Mucosa of rectum (tissue), 2 donors: Measurements from ENCODE around the gene OR5AP2.
"Not testable (repeated sequence)": the region's sequence is repeated elsewhere in the genome, so short reads cannot be mapped to it uniquely, and the experiment has no call there.

Experiments
- H3K27ac ChIP-seq, 2 donors: one replicate each; pipeline ENCODE4 v1.7.0; 2013; ENCODE audit warnings: inconsistent platforms in 2 of 2, low read depth in 2 of 2, low read length in 2 of 2
- H3K27me3 ChIP-seq, 2 donors: one replicate each; pipeline ENCODE4 v1.7.0; 2013; ENCODE audit warnings: low read length in 2 of 2; ENCODE audit not compliant: control insufficient read depth in 2 of 2, insufficient read depth in 2 of 2
- H3K36me3 ChIP-seq, 2 donors: one replicate each; pipeline ENCODE4 v1.7.0; 2013; ENCODE audit warnings: low read length in 2 of 2; ENCODE audit not compliant: control insufficient read depth in 2 of 2, insufficient read depth in 2 of 2
- H3K4me1 ChIP-seq, 2 donors: one replicate each; pipeline ENCODE4 v1.7.0; 2013; ENCODE audit warnings: low read length in 2 of 2, mild to moderate bottlenecking in 1 of 2; ENCODE audit not compliant: control insufficient read depth in 2 of 2, insufficient read depth in 2 of 2
- H3K4me3 ChIP-seq, 2 donors: one replicate each; pipeline ENCODE4 v1.7.0; 2013; ENCODE audit warnings: low read length in 2 of 2
- H3K9ac ChIP-seq, 2 donors: one replicate each; pipeline ENCODE4 v1.7.0; 2013; ENCODE audit warnings: low read length in 2 of 2, low read depth in 1 of 2, mild to moderate bottlenecking in 1 of 2
- H3K9me3 ChIP-seq, 2 donors: one replicate each; pipeline ENCODE4 v1.7.0; 2013; ENCODE audit warnings: low read length in 2 of 2; ENCODE audit not compliant: control insufficient read depth in 2 of 2
- donor health status: healthy.
- donor health status: Normal muscosa, but diverticular disease.

The OR5AP2 gene

DNA sequence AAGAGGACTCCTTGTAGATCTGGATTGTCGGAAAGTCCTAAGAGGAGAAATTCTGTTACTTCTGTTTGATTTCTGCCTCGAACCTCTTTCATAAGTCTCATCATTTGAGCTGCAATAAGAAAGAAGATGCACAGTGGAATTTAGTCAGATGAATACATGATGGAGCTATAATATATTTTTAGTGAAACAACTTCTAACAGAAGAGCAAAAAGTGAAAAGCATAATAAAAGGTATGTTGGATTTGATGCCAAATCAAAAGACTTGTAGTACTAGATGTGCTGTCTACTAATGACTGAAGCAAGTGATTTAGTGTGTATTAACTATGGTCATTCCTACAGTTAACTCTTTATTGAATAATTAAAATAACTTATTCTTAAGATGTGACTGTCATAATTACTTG is at the start of gene OR5AP2:
Gene OR5AP2 (minus strand): TSS at position 101 of the 400 bp plus-strand sequence. CDS start 0 bp downstream, at position 101.
- H3K27me3 ChIP-seq = no peaks in the 10 kb centered on the region
- H3K27ac ChIP-seq = no peak within 1 kb of the TSS
- no peak within 1 kb of the TSS for H3K9ac ChIP-seq
- no peak within 1 kb of the TSS for H3K4me3 ChIP-seq
- no peaks in the 10 kb centered on the region for H3K4me1 ChIP-seq
- no peaks in the 10 kb centered on the region for H3K36me3 ChIP-seq
- no peaks in the 10 kb centered on the region for H3K9me3 ChIP-seq

DNA sequence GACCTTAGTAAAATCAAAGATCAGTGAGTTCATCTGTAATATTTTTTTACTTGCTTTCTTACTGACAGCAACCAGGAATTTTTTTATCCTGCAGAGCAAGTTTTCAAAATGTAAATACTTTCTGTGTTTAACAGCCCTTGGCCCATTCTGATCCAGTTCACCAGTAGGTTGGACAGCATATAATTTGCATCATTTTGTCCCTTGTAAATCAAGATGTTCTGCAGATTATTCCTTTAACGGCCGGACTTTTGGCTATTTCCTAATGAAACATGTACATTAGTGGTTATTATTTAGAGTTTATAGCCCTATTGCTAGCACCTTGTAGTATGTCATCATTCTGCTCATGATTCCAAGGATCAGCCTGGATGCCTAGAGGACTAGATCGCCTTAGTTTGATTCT is 48.9 kb upstream of the OR5AP2 start:
- H3K9ac ChIP-seq, H3K36me3 ChIP-seq, H3K27ac ChIP-seq, H3K4me3 ChIP-seq, H3K27me3 ChIP-seq, H3K4me1 ChIP-seq, H3K9me3 ChIP-seq: not testable (repeated sequence)

DNA sequence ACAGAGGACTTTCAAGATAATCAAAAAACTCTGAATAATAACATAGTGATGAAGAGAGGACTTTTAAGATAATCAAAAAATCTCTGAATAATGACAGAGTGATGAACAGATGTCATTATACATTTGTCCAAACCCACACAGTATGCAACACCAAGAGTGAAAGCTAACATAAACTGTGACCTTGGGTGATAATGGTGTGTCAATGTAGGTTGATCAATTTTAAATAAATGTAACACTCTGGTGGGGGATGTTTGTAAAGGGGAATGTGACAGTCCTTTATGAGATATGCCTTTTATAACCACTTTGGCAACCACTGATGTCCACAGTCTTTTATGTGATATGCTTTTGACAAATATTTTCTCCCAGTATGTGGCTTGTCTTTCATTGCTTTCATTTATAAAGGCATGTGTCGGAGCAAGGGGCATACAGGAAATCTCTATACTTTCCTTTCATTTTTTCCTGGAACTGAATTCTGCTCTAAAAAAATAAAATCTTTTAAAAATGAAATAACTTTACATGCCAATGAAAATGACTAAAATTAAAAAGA is 46.4 kb upstream of the OR5AP2 start:
- no peaks in the 10 kb centered on the region for H3K36me3 ChIP-seq
- H3K9ac ChIP-seq = no peak overlapping the region
- H3K4me1 ChIP-seq = peaks cover 0 to 3% of the 10 kb centered on the region in 2 donors
- no peak overlapping the region for H3K4me3 ChIP-seq
- no peaks in the 10 kb centered on the region for H3K27me3 ChIP-seq
- no peak overlapping the region for H3K27ac ChIP-seq
- H3K9me3 ChIP-seq = no peaks in the 10 kb centered on the region

DNA sequence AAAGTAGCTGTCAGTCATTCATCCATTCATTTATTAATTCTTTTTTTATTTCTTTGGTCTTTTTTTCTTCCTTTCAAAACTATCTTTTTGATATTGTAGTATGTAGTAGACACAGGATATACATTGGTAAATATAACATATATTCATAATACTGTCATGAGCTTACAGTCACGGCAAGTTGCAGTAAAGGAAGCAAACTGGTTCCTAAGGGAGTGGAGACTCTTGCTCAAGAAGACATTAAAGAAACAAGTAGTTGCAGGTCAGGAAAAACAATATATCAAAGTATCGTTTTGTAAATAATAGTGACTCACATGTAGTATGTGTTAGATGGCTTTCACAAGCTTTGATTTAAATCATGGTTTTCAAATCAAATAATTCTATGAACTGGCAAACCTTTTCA is 28.7 kb upstream of the OR5AP2 start:
- Histone ChIP-seq H3K27ac (no peak overlapping the region), H3K4me3 (no peak overlapping the region)

DNA sequence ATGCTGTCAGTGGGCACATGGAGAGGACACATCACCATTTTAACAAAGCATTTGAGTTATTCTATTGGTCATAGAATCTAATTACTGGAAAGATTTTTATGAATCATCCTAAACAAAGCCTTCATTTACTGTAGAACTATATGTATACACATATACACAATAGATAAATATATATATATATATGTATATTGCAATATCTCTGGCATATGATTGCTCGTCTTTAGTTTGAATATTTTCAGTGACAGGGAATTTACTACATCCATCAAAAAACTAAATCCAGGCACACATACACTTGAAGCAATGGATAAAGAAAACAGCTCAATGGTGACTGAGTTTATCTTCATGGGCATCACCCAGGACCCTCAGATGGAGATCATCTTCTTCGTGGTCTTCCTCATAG is 21.1 kb upstream of the OR5AP2 start, which contains the start of gene OR5AR1:
Gene OR5AR1 (plus strand): TSS at position 301 of the 400 bp plus-strand sequence. CDS start 0 bp downstream, at position 301.
- Histone ChIP-seq H3K27ac (no peak within 1 kb of the TSS), H3K27me3 (no peaks in the 10 kb centered on the region), H3K9ac (no peak within 1 kb of the TSS), H3K36me3 (no peaks in the 10 kb centered on the region), H3K4me1 (no peaks in the 10 kb centered on the region), H3K9me3 (no peaks in the 10 kb centered on the region), H3K4me3 (no peak within 1 kb of the TSS)

More for the DNA sequence above, 28.7 kb upstream of the OR5AP2 start:
- H3K27me3 ChIP-seq = no peaks in the 10 kb centered on the region
- H3K9me3 ChIP-seq = no peaks in the 10 kb centered on the region
- no peaks in the 10 kb centered on the region for H3K4me1 ChIP-seq
- no peaks in the 10 kb centered on the region for H3K36me3 ChIP-seq
- no peak overlapping the region for H3K9ac ChIP-seq

DNA sequence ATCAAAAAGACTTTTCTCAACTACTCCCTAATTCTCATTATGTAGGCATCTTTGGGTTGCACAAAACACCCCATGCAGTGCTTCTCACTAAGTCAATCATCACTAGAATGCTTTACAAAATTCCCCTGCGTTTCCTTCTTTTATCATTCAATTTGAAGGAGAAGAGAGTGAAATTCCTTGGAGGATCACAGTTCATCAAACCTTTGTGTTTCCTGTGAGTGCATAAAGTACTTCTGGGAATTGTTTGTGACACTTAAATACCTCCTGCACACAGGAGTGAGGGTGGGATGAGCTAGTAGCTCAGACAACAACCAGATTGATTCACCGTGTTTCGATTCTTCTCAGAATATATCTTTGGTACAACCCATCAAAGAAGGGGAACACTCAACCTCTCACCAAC is 17.5 kb upstream of the OR5AP2 start:
- no peak overlapping the region for H3K27ac ChIP-seq
- H3K4me3 ChIP-seq = no peak overlapping the region
- H3K9ac ChIP-seq = no peak overlapping the region
- H3K36me3 ChIP-seq = no peaks in the 10 kb centered on the region
- H3K27me3 ChIP-seq = no peaks in the 10 kb centered on the region
- H3K9me3 ChIP-seq = no peaks in the 10 kb centered on the region
- H3K4me1 ChIP-seq = no peaks in the 10 kb centered on the region

DNA sequence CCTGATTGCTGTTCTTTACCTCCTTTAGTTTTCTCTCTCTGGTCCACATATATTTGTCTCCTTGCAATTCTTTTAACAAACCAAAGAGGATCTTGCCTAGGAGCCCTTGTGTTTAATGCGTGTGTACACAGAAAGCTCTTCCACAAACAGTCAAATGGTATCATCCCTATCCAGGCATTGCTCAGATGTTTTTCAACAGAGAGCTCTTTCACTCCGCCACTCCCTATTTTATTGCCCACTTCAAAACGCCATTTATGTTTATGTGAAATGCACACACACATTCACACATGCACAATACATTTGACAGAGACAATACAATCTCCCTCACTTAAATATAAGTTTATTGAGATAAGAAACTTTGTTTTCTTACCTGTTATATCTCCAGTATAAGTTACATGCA is 4.7 kb downstream of the OR5AP2 start:
- no peaks in the 10 kb centered on the region for H3K27me3 ChIP-seq
- H3K27ac ChIP-seq = no peak overlapping the region
- no peaks in the 10 kb centered on the region for H3K36me3 ChIP-seq
- no peaks in the 10 kb centered on the region for H3K4me1 ChIP-seq
- H3K4me3 ChIP-seq = no peak overlapping the region
- no peak overlapping the region for H3K9ac ChIP-seq
- no peaks in the 10 kb centered on the region for H3K9me3 ChIP-seq

DNA sequence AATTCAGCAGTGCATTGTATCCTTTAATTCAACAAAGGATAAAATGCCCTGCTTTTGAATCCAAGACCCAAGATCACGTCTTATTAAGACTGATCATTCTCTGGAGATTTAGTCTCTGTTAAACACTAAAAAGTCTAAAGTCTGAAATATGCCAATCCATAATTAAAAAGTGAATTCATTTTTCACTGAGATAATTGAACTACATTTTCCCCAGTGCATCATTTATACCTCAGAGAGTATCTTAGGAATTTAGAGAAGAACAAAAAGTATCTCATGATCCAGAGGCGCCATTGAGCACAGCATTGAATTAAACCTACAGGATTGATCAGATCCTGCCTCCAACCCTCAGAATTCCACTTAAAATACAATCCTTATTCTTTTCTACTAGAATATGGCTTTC is 5.4 kb downstream of the OR5AP2 start:
- no peak overlapping the region for H3K27ac ChIP-seq
- no peaks in the 10 kb centered on the region for H3K4me1 ChIP-seq
- H3K36me3 ChIP-seq = no peaks in the 10 kb centered on the region
- H3K4me3 ChIP-seq = no peak overlapping the region
- H3K27me3 ChIP-seq = no peaks in the 10 kb centered on the region
- H3K9ac ChIP-seq = no peak overlapping the region
- H3K9me3 ChIP-seq = no peaks in the 10 kb centered on the region

DNA sequence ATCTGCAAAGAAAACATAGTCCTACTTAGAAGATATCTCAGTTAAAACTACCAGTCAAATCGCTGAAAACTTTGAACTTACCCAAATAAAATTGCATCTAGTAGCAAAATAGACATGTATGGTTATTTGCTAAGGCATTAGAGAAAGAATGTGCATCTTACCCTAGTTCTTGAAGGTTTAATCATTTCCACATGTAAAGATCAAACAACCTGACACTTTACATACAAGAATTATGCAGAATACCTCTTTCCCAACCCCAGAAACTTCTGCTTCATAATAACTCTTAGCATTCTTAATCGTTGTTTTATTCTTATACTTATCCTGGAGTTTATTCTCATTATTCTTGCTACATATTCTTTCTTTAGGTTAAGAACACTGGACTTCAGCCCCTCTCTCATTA is 9.9 kb downstream of the OR5AP2 start:
- Histone ChIP-seq H3K9ac (no peak overlapping the region), H3K27ac (no peak overlapping the region), H3K9me3 (no peaks in the 10 kb centered on the region), H3K4me3 (no peak overlapping the region), H3K36me3 (no peaks in the 10 kb centered on the region), H3K4me1 (no peaks in the 10 kb centered on the region), H3K27me3 (no peaks in the 10 kb centered on the region)

DNA sequence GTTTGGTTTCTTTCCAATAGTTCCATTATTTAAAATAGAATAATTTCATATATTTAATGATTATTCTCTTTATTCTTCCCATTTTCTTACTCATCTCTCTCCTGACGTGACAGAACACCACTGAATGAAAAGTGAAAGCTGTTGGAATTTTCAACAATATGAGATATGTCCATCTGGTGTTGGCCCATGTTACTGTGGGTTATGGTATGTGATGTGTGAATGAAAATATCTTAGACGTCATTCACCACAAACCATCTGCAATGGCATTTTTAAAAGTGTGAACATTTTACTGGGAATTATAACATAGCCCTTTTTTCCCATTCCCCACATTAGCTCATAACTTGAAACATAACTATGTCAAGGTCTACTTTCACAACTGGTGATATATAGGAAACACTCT is 16.3 kb downstream of the OR5AP2 start:
- Histone ChIP-seq H3K9me3 (no peaks in the 10 kb centered on the region), H3K9ac (no peak overlapping the region), H3K4me1 (no peaks in the 10 kb centered on the region), H3K27me3 (no peaks in the 10 kb centered on the region), H3K36me3 (no peaks in the 10 kb centered on the region), H3K4me3 (no peak overlapping the region), H3K27ac (no peak overlapping the region)

DNA sequence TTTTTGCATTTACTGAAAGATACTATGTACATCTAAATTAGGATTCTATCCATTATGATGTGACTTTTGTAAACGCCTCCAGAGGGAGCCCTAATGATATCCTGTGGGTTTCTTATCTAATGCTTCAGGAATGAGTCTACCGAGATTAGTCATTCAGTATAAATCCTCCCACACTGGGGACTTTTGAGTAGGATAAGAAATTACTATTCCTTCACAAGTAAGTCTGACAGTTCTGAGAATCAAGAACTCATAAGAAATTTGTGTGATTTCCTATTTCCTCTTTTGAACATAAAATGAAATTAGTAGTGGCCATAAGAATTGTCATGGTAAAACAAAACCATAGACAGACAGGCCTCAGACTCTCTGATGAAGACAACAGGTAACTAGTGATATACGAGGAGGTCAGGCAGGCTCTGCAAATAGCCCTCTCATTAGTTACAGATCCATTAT is 17.6 kb downstream of the OR5AP2 start:
- no peaks in the 10 kb centered on the region for H3K4me1 ChIP-seq
- H3K36me3 ChIP-seq = no peaks in the 10 kb centered on the region
- no peak overlapping the region for H3K4me3 ChIP-seq
- H3K9me3 ChIP-seq = no peaks in the 10 kb centered on the region
- H3K27ac ChIP-seq = no peak overlapping the region
- H3K27me3 ChIP-seq = no peaks in the 10 kb centered on the region
- no peak overlapping the region for H3K9ac ChIP-seq
